HK-2 (cell line): ENCODE data around the gene EHD4.
A peak's percentile ranks its signal among the peaks of the same experiment; 100 is the strongest.

ENCODE experiments used
- DNase-seq: peaks from one replicate; pipeline ENCODE4 v3.0.0-alpha.2; 2018; ENCODE audit not compliant: unreplicated experiment

EHD4 gene

GRCh38 chr15:41881086-41881485 is 91.3 kb downstream of the EHD4 start:
- no peak for DNase-seq

- no peak for DNase-seq
These were observed 92.0 kb downstream of the EHD4 start for GRCh38 chr15:41880156-41880877.

- DNase-seq: no peak
These were observed 93.0 kb downstream of the EHD4 start for GRCh38 chr15:41879321-41879845.

- no peak for DNase-seq
These were observed 94.0 kb downstream of the EHD4 start for GRCh38 chr15:41878355-41878699.

- DNase-seq: no peak
These were observed 94.6 kb downstream of the EHD4 start for GRCh38 chr15:41877631-41878354.

GRCh38 chr15:41876689-41877088 is 95.7 kb downstream of the EHD4 start:
- DNase-seq: no peak

GRCh38 chr15:41876007-41876406 is 96.3 kb downstream of the EHD4 start:
- DNase-seq: no peak

- DNase-seq: no peak
These were observed 97.6 kb downstream of the EHD4 start for GRCh38 chr15:41874736-41875135.

- no peak for DNase-seq
These were observed 98.6 kb downstream of the EHD4 start for GRCh38 chr15:41873711-41874110.

GRCh38 chr15:41872166-41872747 is 100.1 kb downstream of the EHD4 start:
- DNase-seq: no peak

- DNase-seq: no peak
These were observed 101.0 kb downstream of the EHD4 start for GRCh38 chr15:41871175-41871905.

GRCh38 chr15:41870689-41871081 is 101.7 kb downstream of the EHD4 start:
- peak; percentile 77 for DNase-seq

- no peak for DNase-seq
These were observed 102.3 kb downstream of the EHD4 start for GRCh38 chr15:41869770-41870688.

- DNase-seq: no peak
These were observed 104.0 kb downstream of the EHD4 start for GRCh38 chr15:41868321-41868720.

GRCh38 chr15:41866872-41867579 is 105.3 kb downstream of the EHD4 start:
- no peak for DNase-seq

- no peak for DNase-seq
These were observed 106.1 kb downstream of the EHD4 start for GRCh38 chr15:41866263-41866703.

GRCh38 chr15:41865490-41866055 is 106.8 kb downstream of the EHD4 start:
- DNase-seq: no peak

GRCh38 chr15:41862515-41863116 is 109.7 kb downstream of the EHD4 start:
- DNase-seq: no peak

- no peak for DNase-seq
These were observed 110.5 kb downstream of the EHD4 start for GRCh38 chr15:41861736-41862356.
